ENCODE measurements around the gene EYA2. TPM values are rescaled to one million over a fixed set of nuclear protein-coding genes. Genes with fewer than 3 reads are reported as not detected.

The EYA2 gene
- total RNA-seq, 1 donor from 2014 or later: 1.8 TPM

- H3K4me2 ChIP-seq: no peak overlapping the region
- Mint-ChIP-seq H3K27ac (no peak overlapping the region), H3K9me3 (no peaks in the 10 kb centered on the region), H3K27me3 (ENCODE audit: insufficient read depth, low read depth) (peaks cover 5% of the 10 kb centered on the region), H3K36me3 (peaks cover 31% of the 10 kb centered on the region), H3K4me1 (peaks cover 7% of the 10 kb centered on the region), H3K4me3 (no peak overlapping the region)
- H3K9me3 ChIP-seq (ENCODE audit: low read depth): no peaks in the 10 kb centered on the region
- no peak overlapping the region for H3K9ac ChIP-seq
- H3K27ac ChIP-seq: peak overlapping the region; percentile 13
- peaks cover 16% of the 10 kb centered on the region for H3F3A ChIP-seq (ENCODE audit: low read depth)
- no peaks in the 10 kb centered on the region for H3K27me3 ChIP-seq
- no peak overlapping the region for H3K4me3 ChIP-seq
- H3K36me3 ChIP-seq: peaks cover 9% of the 10 kb centered on the region
- peaks cover 4% of the 10 kb centered on the region for H3K4me1 ChIP-seq
- peaks cover 35% of the 10 kb centered on the region for H3K79me2 ChIP-seq (ENCODE audit: low read depth)
- TF ChIP-seq EZH2phosphoT487 (IDR thresholded peaks at IDR 0.05) (no peak), EZH2 (IDR thresholded peaks at IDR 0.05) (no peak), CTCF (IDR thresholded peaks at IDR 0.05) (peak; percentile 3)
- DNase-seq (ENCODE audit: low spot score): no peak
- H4K20me1 ChIP-seq (ENCODE audit: low read depth): no peaks in the 10 kb centered on the region
- no peak overlapping the region for H2AFZ ChIP-seq (replicated peaks)
Observed at GRCh38 chr20:47231382-47232039, 336.9 kb downstream of the EYA2 start.

- peaks cover 5% of the 10 kb centered on the region for H3K27me3 Mint-ChIP-seq (ENCODE audit: insufficient read depth, low read depth)
- no peaks in the 10 kb centered on the region for H3K9me3 Mint-ChIP-seq
- H3K9me3 ChIP-seq (ENCODE audit: low read depth): no peaks in the 10 kb centered on the region
- no peaks in the 10 kb centered on the region for H3K27me3 ChIP-seq
- peaks cover 37% of the 10 kb centered on the region for H3K36me3 Mint-ChIP-seq
- H3K4me2 ChIP-seq: no peak overlapping the region
- H3K27ac ChIP-seq: peak overlapping the region; percentile 13
- H3K9ac ChIP-seq: no peak overlapping the region
- no peak overlapping the region for H3K4me3 ChIP-seq
- TF ChIP-seq CTCF (IDR thresholded peaks at IDR 0.05) (no peak), EZH2phosphoT487 (IDR thresholded peaks at IDR 0.05) (no peak), EZH2 (IDR thresholded peaks at IDR 0.05) (no peak)
- peaks cover 10% of the 10 kb centered on the region for H3F3A ChIP-seq (ENCODE audit: low read depth)
- H4K20me1 ChIP-seq (ENCODE audit: low read depth): no peaks in the 10 kb centered on the region
- H3K4me3 Mint-ChIP-seq: no peak overlapping the region
- H3K79me2 ChIP-seq (ENCODE audit: low read depth): peaks cover 35% of the 10 kb centered on the region
- H2AFZ ChIP-seq (replicated peaks): no peak overlapping the region
- no peak overlapping the region for H3K27ac Mint-ChIP-seq
- peaks cover 9% of the 10 kb centered on the region for H3K36me3 ChIP-seq
- no peak for DNase-seq (ENCODE audit: low spot score)
- peaks cover 4% of the 10 kb centered on the region for H3K4me1 ChIP-seq
- peaks cover 7% of the 10 kb centered on the region for H3K4me1 Mint-ChIP-seq
Observed at GRCh38 chr20:47232518-47232917, 337.9 kb downstream of the EYA2 start.

- Histone ChIP-seq H4K20me1 (ENCODE audit: low read depth) (no peaks in the 10 kb centered on the region), H3K4me1 (peaks cover 4% of the 10 kb centered on the region), H3K4me3 (no peak overlapping the region), H3K79me2 (ENCODE audit: low read depth) (peaks cover 44% of the 10 kb centered on the region), H3K9me3 (ENCODE audit: low read depth) (no peaks in the 10 kb centered on the region), H3K27me3 (no peaks in the 10 kb centered on the region), H3F3A (ENCODE audit: low read depth) (peaks cover 10% of the 10 kb centered on the region), H3K9ac (no peak overlapping the region), H3K36me3 (peaks cover 17% of the 10 kb centered on the region), H3K27ac (no peak overlapping the region), H2AFZ (replicated peaks) (no peak overlapping the region), H3K4me2 (no peak overlapping the region)
- TF ChIP-seq EZH2phosphoT487 (IDR thresholded peaks at IDR 0.05) (no peak), EZH2 (IDR thresholded peaks at IDR 0.05) (no peak), CTCF (IDR thresholded peaks at IDR 0.05) (no peak)
- DNase-seq (ENCODE audit: low spot score): no peak
- Mint-ChIP-seq H3K27me3 (ENCODE audit: insufficient read depth, low read depth) (peaks cover 5% of the 10 kb centered on the region), H3K9me3 (no peaks in the 10 kb centered on the region), H3K4me1 (peaks cover 7% of the 10 kb centered on the region), H3K27ac (no peak overlapping the region), H3K4me3 (no peak overlapping the region), H3K36me3 (peaks cover 42% of the 10 kb centered on the region)
Observed at GRCh38 chr20:47233333-47234188, 338.9 kb downstream of the EYA2 start.
